Left lung (tissue), 10 donors: ENCODE results near the gene SLC25A26. TPM values are rescaled to one million over a fixed set of nuclear protein-coding genes. Genes with fewer than 3 reads are reported as not detected.

Source experiments
- ATAC-seq: fragments of 200-7000 bp; cut with Tn5 transposase; one replicate; pipeline ENCODE4 v1.9.1; 2020; ENCODE audit warnings: moderate library complexity
- DNase-seq, 4 donors: peaks; one replicate each; pipeline ENCODE4 v3.0.0-alpha.2; 2013 to 2020
- H3K27ac ChIP-seq, 2 donors: fragments of 200-600 bp; sonication (generic) in 1 of 2; one replicate each; pipeline versions ENCODE4 v1.5.0 to v1.8.0; 2020 to 2021
- H3K27me3 ChIP-seq, 2 donors: fragments of 200-600 bp; sonication (generic) in 1 of 2; one replicate each; pipeline versions ENCODE4 v1.5.0 to v1.8.0; 2020 to 2021
- H3K36me3 ChIP-seq, 2 donors: fragments of 200-600 bp; sonication (generic) in 1 of 2; one replicate each; pipeline versions ENCODE4 v1.5.0 to v1.8.0; 2020 to 2021
- H3K4me1 ChIP-seq, 2 donors: fragments of 200-600 bp; one replicate each; pipeline ENCODE4 v1.8.0; 2021
- H3K4me3 ChIP-seq, 2 donors: fragments of 200-600 bp; sonication (generic) in 1 of 2; one replicate each; pipeline versions ENCODE4 v1.5.0 to v1.8.0; 2020 to 2021; ENCODE audit warnings: mild to moderate bottlenecking in 1 of 2
- H3K9me3 ChIP-seq, 2 donors: fragments of 200-600 bp; sonication (generic) in 1 of 2; one replicate each; pipeline versions ENCODE4 v1.5.0 to v1.8.0; 2020 to 2021
- CTCF ChIP-seq, 2 donors: fragments of 200-600 bp; sonication (generic) in 1 of 2; IDR thresholded peaks; one replicate each; pipeline versions ENCODE4 v1.5.0 to v1.8.0; 2021; ENCODE audit warnings: antibody characterized with exemption in 2 of 2
- intact Hi-C, 2 donors: fragments of 100-400 bp; cut with DNase I; formaldehyde crosslinking; loops; one replicate each; pipeline versions ENCODE4 v1.11.2 to v1.14.2; 2022
- polyA plus RNA-seq, 6 donors: library from polyadenylated mRNA; unstranded; fragments of 120-200 nt; gene quantifications; one replicate each; pipeline ENCODE4 v1.2.1, GENCODE V29; 2013; ENCODE audit not compliant: insufficient read length in 6 of 6
- total RNA-seq, 2 donors: library from RNA; stranded (reverse); fragmentation: NEBNext Ultra II Directional; extraction: Animal tissue kit (Norgen Biotek cat#: 25700); gene quantifications; one replicate each; pipeline ENCODE4 v1.2.1, GENCODE V29; 2021
- donor health status: DM: no; HTN: yes; CAD: no.
- donor health status: DM: no; HTN: no; CAD: no.

Gene SLC25A26
- total and polyA plus RNA-seq, 8 donors = 14.2 to 26.2 (median 22.4) TPM

- no peak for DNase-seq
- intact Hi-C loops = no loop called here
- TF ChIP-seq CTCF (IDR thresholded peaks at IDR 0.05) = no peak
- Histone ChIP-seq H3K27me3 (no peaks in the 10 kb centered on the region), H3K9me3 (no peaks in the 10 kb centered on the region), H3K36me3 (no peaks in the 10 kb centered on the region), H3K27ac (no peak overlapping the region), H3K4me1 (no peaks in the 10 kb centered on the region), H3K4me3 (no peak overlapping the region)
- ATAC-seq = no peak
These were observed 118.1 kb downstream of the SLC25A26 start for GRCh38 chr3:66338927-66339326.

GRCh38 chr3:66342717-66343356, 122.0 kb downstream of the SLC25A26 start:
- no peak overlapping the region for H3K27ac ChIP-seq
- intact Hi-C loops = no loop called here
- no peak for DNase-seq

GRCh38 chr3:66344391-66344811, 123.6 kb downstream of the SLC25A26 start:
- intact Hi-C loops = no loop called here
- Histone ChIP-seq H3K36me3 (peaks cover 0 to 8% of the 10 kb centered on the region in 2 donors), H3K4me1 (no peaks in the 10 kb centered on the region), H3K27me3 (no peaks in the 10 kb centered on the region), H3K27ac (no peak overlapping the region), H3K4me3 (no peak overlapping the region), H3K9me3 (no peaks in the 10 kb centered on the region)
- ATAC-seq (no peak), DNase-seq (no peak)
- no peak for TF ChIP-seq CTCF (IDR thresholded peaks at IDR 0.05)

More at GRCh38 chr3:66342717-66343356, 122.0 kb downstream of the SLC25A26 start:
- Histone ChIP-seq H3K9me3 (no peaks in the 10 kb centered on the region), H3K36me3 (peaks cover 0 to 8% of the 10 kb centered on the region in 2 donors), H3K4me3 (no peak overlapping the region), H3K4me1 (no peaks in the 10 kb centered on the region), H3K27me3 (no peaks in the 10 kb centered on the region)
- no peak for TF ChIP-seq CTCF (IDR thresholded peaks at IDR 0.05)
- ATAC-seq = no peak

GRCh38 chr3:66344848-66345578, 124.2 kb downstream of the SLC25A26 start:
- intact Hi-C loops = no loop called here
- Histone ChIP-seq H3K4me3 (no peak overlapping the region), H3K27ac (no peak overlapping the region), H3K27me3 (no peaks in the 10 kb centered on the region), H3K9me3 (no peaks in the 10 kb centered on the region), H3K4me1 (no peaks in the 10 kb centered on the region), H3K36me3 (peaks cover 0 to 8% of the 10 kb centered on the region in 2 donors)
- DNase-seq = no peak
- no peak for TF ChIP-seq CTCF (IDR thresholded peaks at IDR 0.05)
- no peak for ATAC-seq

GRCh38 chr3:66348704-66349103, 127.9 kb downstream of the SLC25A26 start:
- no peak for TF ChIP-seq CTCF (IDR thresholded peaks at IDR 0.05)
- Histone ChIP-seq H3K27me3 (no peaks in the 10 kb centered on the region), H3K4me3 (no peak overlapping the region), H3K36me3 (peaks cover 0 to 8% of the 10 kb centered on the region in 2 donors), H3K27ac (no peak overlapping the region), H3K4me1 (no peaks in the 10 kb centered on the region), H3K9me3 (no peaks in the 10 kb centered on the region)
- DNase-seq (no peak), ATAC-seq (no peak)
- intact Hi-C loops = no loop called here
